Fibroblast of skin of abdomen (primary cell): ENCODE results near the gene ALG1L2.
"Not testable (repeated sequence)": the region's sequence is repeated elsewhere in the genome, so short reads cannot be mapped to it uniquely, and the experiment has no call there.

Source experiments
- DNase-seq: peaks from one replicate; pipeline ENCODE4 v3.0.0-alpha.2; 2013

ALG1L2 gene

GRCh38 chr3:130094491-130094941 lies 12.9 kb downstream of the ALG1L2 start:
- DNase-seq: not testable (repeated sequence)

GRCh38 chr3:130095858-130096257 lies 14.2 kb downstream of the ALG1L2 start:
- DNase-seq: not testable (repeated sequence)

- not testable (repeated sequence) for DNase-seq
Observed at GRCh38 chr3:130097096-130097495, 15.5 kb downstream of the ALG1L2 start.

- DNase-seq: not testable (repeated sequence)
Observed at GRCh38 chr3:130097690-130098638, 16.3 kb downstream of the ALG1L2 start.

GRCh38 chr3:130098639-130099385 lies 17.2 kb downstream of the ALG1L2 start:
- not testable (repeated sequence) for DNase-seq

- DNase-seq: not testable (repeated sequence)
Observed at GRCh38 chr3:130102545-130102944, 20.9 kb downstream of the ALG1L2 start.

GRCh38 chr3:130104191-130104590 lies 22.6 kb downstream of the ALG1L2 start:
- DNase-seq: peak; percentile 9

GRCh38 chr3:130107333-130107995 lies 25.8 kb downstream of the ALG1L2 start:
- DNase-seq: not testable (repeated sequence)

- DNase-seq: not testable (repeated sequence)
Observed at GRCh38 chr3:130108836-130109585, 27.4 kb downstream of the ALG1L2 start.

- peak; percentile 83 for DNase-seq
Observed at GRCh38 chr3:130110386-130111169, 28.9 kb downstream of the ALG1L2 start.

- DNase-seq: peak; percentile 98
Observed at GRCh38 chr3:130111185-130111864, 29.7 kb downstream of the ALG1L2 start.

- peak; percentile 96 for DNase-seq
Observed at GRCh38 chr3:130111865-130112747, 30.5 kb downstream of the ALG1L2 start.

GRCh38 chr3:130112748-130113073 lies 31.1 kb downstream of the ALG1L2 start:
- DNase-seq: not testable (repeated sequence)

- not testable (repeated sequence) for DNase-seq
Observed at GRCh38 chr3:130115400-130115799, 33.8 kb downstream of the ALG1L2 start.

- DNase-seq: peak; percentile 38
Observed at GRCh38 chr3:130117933-130118332, 36.3 kb downstream of the ALG1L2 start.

- peak; percentile 16 for DNase-seq
Observed at GRCh38 chr3:130119824-130120223, 38.2 kb downstream of the ALG1L2 start.

GRCh38 chr3:130120291-130120690 lies 38.7 kb downstream of the ALG1L2 start:
- not testable (repeated sequence) for DNase-seq

- DNase-seq: not testable (repeated sequence)
Observed at GRCh38 chr3:130122891-130123775, 41.5 kb downstream of the ALG1L2 start.
